HL-60 (cell line): ENCODE data around the gene SLBP.

ENCODE experiments used
- DNase-seq, 2 experiments: peaks; one replicate each; pipeline ENCODE4 v3.0.0-alpha.2; 2010 to 2020; ENCODE audit warnings: low read depth in 1 of 2, low spot score in 1 of 2
- H3K27ac ChIP-seq: fragments of 250-450 bp; sonication (Bioruptor Pico); replicated peaks from 2 replicates; pipeline ENCODE4 v1.5.1; 2020; ENCODE audit warnings: mild to moderate bottlenecking, moderate library complexity
- H3K27me3 ChIP-seq: fragments of 250-450 bp; sonication (Bioruptor Pico); 2 replicates; pipeline ENCODE4 v1.5.1; 2021; ENCODE audit warnings: mild to moderate bottlenecking, moderate library complexity; ENCODE audit not compliant: insufficient read depth, poor library complexity, severe bottlenecking
- H3K4me3 ChIP-seq: replicated peaks from 2 replicates; pipeline ENCODE4 v1.5.1; 2011; ENCODE audit warnings: mild to moderate bottlenecking, control low read depth, low read length; ENCODE audit not compliant: insufficient read depth
- GABPA ChIP-seq: IDR thresholded peaks from 2 replicates; pipeline ENCODE4 v1.6.1; 2012; ENCODE audit warnings: low read depth
- POLR2AphosphoS5 ChIP-seq: IDR thresholded peaks from 2 replicates; pipeline ENCODE4 v1.6.1; 2012; ENCODE audit warnings: low read depth
- SPI1 ChIP-seq: IDR thresholded peaks from 2 replicates; pipeline ENCODE4 v1.6.1; 2012; ENCODE audit warnings: low read depth, mild to moderate bottlenecking, borderline replicate concordance
- TF ChIP-seq, protein P1 (sequence below): IDR thresholded peaks from one replicate; pipeline ENCODE4 v1.5.1; 2011; ENCODE audit warnings: low read length, control low read depth, inconsistent platforms; ENCODE audit not compliant: insufficient read depth
- TF ChIP-seq, protein P2 (sequence below): IDR thresholded peaks from 2 replicates; pipeline ENCODE4 v1.6.1; 2012; ENCODE audit warnings: low read depth; ENCODE audit not compliant: insufficient replicate concordance

The SLBP gene

GRCh38 chr4:1658581-1658980 lies 53.5 kb downstream of the SLBP start:
- TF ChIP-seq SPI1 (no peak), GABPA (no peak), POLR2AphosphoS5 (no peak)
- TF ChIP-seq, protein P1, sequence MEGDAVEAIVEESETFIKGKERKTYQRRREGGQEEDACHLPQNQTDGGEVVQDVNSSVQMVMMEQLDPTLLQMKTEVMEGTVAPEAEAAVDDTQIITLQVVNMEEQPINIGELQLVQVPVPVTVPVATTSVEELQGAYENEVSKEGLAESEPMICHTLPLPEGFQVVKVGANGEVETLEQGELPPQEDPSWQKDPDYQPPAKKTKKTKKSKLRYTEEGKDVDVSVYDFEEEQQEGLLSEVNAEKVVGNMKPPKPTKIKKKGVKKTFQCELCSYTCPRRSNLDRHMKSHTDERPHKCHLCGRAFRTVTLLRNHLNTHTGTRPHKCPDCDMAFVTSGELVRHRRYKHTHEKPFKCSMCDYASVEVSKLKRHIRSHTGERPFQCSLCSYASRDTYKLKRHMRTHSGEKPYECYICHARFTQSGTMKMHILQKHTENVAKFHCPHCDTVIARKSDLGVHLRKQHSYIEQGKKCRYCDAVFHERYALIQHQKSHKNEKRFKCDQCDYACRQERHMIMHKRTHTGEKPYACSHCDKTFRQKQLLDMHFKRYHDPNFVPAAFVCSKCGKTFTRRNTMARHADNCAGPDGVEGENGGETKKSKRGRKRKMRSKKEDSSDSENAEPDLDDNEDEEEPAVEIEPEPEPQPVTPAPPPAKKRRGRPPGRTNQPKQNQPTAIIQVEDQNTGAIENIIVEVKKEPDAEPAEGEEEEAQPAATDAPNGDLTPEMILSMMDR = no peak
- TF ChIP-seq, protein P2, sequence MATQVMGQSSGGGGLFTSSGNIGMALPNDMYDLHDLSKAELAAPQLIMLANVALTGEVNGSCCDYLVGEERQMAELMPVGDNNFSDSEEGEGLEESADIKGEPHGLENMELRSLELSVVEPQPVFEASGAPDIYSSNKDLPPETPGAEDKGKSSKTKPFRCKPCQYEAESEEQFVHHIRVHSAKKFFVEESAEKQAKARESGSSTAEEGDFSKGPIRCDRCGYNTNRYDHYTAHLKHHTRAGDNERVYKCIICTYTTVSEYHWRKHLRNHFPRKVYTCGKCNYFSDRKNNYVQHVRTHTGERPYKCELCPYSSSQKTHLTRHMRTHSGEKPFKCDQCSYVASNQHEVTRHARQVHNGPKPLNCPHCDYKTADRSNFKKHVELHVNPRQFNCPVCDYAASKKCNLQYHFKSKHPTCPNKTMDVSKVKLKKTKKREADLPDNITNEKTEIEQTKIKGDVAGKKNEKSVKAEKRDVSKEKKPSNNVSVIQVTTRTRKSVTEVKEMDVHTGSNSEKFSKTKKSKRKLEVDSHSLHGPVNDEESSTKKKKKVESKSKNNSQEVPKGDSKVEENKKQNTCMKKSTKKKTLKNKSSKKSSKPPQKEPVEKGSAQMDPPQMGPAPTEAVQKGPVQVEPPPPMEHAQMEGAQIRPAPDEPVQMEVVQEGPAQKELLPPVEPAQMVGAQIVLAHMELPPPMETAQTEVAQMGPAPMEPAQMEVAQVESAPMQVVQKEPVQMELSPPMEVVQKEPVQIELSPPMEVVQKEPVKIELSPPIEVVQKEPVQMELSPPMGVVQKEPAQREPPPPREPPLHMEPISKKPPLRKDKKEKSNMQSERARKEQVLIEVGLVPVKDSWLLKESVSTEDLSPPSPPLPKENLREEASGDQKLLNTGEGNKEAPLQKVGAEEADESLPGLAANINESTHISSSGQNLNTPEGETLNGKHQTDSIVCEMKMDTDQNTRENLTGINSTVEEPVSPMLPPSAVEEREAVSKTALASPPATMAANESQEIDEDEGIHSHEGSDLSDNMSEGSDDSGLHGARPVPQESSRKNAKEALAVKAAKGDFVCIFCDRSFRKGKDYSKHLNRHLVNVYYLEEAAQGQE = no peak
- DNase-seq = no peak
- no peak overlapping the region for H3K4me3 ChIP-seq
- no peaks in the 10 kb centered on the region for H3K27me3 ChIP-seq
- no peak overlapping the region for H3K27ac ChIP-seq

- Histone ChIP-seq H3K4me3 (no peak overlapping the region), H3K27ac (no peak overlapping the region), H3K27me3 (no peaks in the 10 kb centered on the region)
- TF ChIP-seq, protein P1 = no peak
- TF ChIP-seq SPI1 = no peak
- TF ChIP-seq, protein P2 = no peak
- TF ChIP-seq POLR2AphosphoS5 = no peak
- TF ChIP-seq GABPA = no peak
- no peak for DNase-seq
These were observed 54.0 kb downstream of the SLBP start for GRCh38 chr4:1658146-1658545.

DNA sequence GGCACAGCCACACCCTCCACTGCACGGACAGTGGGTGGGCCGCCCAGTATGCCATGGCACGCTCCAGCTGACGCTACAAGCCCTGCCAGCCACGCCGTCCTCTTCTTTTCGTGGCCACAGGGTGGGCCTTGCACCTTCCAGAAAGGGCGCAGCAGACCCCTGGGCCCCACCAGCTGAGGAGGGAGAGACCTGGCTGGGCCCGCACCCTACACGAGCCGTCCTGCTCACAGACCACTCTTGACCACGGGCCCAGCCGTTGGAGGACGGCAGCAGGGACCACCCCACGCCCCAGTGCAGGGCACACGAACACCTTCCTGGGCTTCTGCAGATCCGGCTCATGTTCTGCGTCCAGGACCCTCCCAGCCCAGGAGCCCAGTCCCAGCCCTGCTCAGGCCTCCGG lies 55.1 kb downstream of the SLBP start:
- no peak for DNase-seq
- H3K27me3 ChIP-seq = no peaks in the 10 kb centered on the region
- TF ChIP-seq POLR2AphosphoS5 (no peak), SPI1 (no peak), GABPA (no peak)
- TF ChIP-seq, protein P1 = no peak
- TF ChIP-seq, protein P2 = no peak
- H3K27ac ChIP-seq = no peak overlapping the region
- H3K4me3 ChIP-seq = no peak overlapping the region
